CD4-positive, alpha-beta T cell treated with Interferon alpha-2 for 1 hour (primary cell): Measurements from ENCODE around the gene HIRA.
A peak's percentile ranks its signal among the peaks of the same experiment; 100 is the strongest.
"Not testable (repeated sequence)": the region's sequence is repeated elsewhere in the genome, so short reads cannot be mapped to it uniquely, and the experiment has no call there.

ENCODE experiments used
- DNase-seq, 2 donors: peaks; one replicate each; pipeline ENCODE4 v3.0.0-alpha.2; 2020 to 2022

The HIRA gene

GRCh38 chr22:19463491-19464469 is 32.2 kb upstream of the HIRA start:
- DNase-seq, result no peak

- DNase-seq, result no peak
Observed at GRCh38 chr22:19463008-19463407, 31.5 kb upstream of the HIRA start.

- no peak for DNase-seq
Observed at GRCh38 chr22:19461506-19461905, 30.0 kb upstream of the HIRA start.

GRCh38 chr22:19460036-19460435 is 28.5 kb upstream of the HIRA start:
- DNase-seq, result no peak

GRCh38 chr22:19457828-19458428 is 26.4 kb upstream of the HIRA start:
- DNase-seq, result no peak

DNA sequence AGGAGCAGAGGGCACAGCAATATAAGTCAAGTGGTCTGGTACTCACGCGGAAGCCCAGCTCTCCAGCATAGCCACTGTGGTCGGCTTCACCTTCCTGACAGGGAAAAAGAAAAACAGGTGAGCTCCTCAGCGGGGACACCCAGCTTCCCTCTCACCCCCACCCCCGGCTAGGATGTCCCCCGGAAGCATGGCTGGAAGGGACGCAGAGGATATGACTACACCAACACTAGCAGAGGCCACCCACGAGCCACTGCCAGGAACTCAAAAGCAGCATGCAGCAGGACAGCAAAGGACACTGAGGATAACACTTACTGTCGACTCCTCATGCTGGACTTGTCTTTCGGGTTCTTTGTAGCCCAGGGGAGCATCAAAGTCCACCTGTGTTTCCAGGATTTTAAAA is 25.0 kb upstream of the HIRA start:
- DNase-seq, result no peak

DNA sequence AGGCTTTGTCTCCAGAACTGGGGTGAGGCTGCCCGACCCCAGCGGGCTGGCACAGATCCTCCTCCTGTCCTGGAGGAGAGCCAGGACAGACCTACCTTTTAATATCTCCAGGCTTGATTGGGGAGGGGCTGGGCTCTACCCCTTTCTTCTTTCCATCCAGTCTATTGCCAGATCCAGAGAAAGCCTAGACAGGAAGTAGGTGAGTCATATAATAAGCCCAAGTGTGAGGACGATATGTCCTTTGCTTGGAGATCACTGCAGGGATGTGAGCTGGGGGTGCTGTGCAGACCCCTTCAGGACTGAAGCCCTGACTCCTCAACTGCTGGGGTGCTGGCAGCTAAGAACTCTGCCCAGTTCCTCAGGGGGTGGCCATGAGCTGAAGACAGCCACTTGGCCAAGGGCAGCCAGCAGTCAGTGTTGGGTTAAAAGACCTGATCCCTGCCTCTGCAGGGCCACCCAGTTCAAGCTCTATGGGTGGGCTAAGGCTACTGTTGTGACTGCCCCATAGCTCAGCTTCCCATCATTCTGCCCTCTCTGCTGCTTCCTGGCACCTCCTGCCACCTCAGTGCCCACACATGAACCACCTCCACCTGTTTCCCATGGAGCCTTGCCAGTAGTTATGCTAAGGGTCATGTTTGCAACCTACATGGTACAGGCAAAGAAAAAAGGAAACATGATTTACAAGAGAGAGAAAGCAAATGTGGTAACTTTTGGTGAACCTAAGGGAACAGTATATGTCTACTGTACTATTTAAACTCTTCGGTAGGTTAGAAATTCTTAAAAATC is 24.2 kb upstream of the HIRA start:
- DNase-seq, result no peak

GRCh38 chr22:19455033-19455432 is 23.5 kb upstream of the HIRA start:
- no peak for DNase-seq

DNA sequence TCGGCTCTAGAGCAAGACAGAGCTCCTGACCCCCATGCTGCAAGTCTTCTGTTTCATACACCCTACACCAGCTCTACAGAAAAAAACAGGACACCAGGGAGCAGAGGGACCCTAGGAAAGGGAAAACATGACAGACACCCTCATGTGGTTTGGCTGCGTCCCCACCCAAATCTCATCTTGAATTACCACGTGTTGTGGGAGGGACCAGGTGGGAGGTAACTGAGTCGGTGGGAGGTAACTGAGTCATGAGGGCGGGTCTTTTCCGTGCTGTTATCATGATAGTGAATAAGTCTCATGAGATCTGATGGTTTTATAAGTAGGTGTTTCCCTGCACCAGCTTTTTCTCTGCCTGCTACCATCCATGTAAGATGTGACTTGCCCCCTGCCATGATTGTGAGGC is 22.6 kb upstream of the HIRA start:
- DNase-seq, result no peak

GRCh38 chr22:19453718-19454117 is 22.2 kb upstream of the HIRA start:
- DNase-seq, result no peak

DNA sequence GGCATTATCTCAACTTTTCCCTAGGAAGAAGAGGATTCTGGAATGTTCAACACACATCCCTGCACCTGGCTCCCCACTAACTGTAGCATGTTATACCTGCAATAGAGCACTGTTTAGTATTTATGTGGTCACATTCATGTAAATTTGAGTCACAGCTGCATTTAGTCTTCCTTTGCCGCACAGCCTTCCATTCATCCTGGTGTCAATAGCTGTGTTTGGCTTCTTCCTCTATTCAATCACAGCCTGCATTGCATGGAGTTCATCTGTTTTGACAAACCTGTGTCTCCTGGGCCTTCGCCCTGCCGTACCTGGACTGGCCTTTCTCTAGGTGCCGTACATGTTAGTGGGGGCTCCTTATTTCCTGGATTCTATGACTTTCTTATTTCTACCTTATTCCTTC is 20.0 kb upstream of the HIRA start:
- DNase-seq, result no peak

- DNase-seq, result no peak
Observed at GRCh38 chr22:19450363-19451175, 19.0 kb upstream of the HIRA start.

- DNase-seq, result no peak
Observed at GRCh38 chr22:19449422-19449767, 17.9 kb upstream of the HIRA start.

DNA sequence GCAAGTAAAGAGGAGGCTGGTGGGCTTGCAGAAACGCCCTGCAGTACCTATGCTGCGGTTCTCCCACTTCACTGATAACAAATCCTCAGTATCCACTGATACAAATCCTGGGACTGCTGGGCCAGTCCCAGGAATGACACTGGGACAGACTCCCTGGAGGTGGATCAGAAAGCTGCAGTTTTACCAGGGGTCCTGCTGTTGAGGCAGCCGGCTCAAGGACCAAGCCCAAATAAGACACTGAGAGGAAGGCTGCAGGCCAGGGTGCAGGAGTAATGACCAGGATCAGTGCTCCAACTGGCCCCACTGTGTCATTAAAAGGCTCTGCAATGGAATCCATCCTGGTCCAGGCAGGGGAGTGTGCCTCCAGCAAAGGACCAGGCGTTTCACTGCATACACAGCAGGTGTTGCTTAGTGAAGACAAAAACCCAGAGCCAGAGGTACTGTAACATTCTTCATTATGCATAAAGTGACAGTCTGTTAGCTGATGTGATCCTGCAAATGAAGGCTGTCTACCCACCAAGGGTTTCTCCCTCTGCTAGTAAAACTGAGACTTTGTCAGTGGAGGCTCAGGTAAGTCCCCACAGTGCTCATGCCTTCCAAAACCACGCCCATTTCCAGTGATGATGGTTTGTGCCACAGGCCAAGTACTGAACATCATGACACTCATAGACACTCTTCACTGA is 17.3 kb upstream of the HIRA start:
- DNase-seq, result no peak

DNA sequence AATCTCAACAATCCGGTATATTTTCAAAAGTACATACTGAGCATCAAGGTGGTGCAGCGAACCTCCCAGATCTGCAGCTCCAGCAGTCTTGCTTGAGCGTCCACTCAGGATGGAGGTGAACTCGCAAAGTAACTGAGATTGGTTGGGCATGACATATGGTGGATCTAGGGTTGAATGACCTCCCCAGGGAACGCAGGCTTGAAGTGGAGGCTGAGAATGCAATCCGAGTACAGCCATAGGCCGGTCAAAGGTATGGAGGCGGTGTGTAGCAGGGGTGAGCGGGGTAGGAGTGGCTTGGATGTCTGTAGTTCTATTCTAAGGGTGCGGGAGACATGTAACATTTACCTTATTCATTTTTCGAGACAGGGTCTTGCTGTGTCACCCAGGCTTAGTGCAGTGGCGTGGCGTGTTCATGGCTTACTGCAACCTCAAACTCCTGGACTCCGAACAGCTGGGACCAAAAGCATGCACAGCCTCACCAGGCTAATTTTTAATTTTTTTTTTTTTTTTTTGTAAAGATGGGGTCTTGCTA is 16.6 kb upstream of the HIRA start:
- DNase-seq, result peak in 1 of 2 donors; percentile 39

DNA sequence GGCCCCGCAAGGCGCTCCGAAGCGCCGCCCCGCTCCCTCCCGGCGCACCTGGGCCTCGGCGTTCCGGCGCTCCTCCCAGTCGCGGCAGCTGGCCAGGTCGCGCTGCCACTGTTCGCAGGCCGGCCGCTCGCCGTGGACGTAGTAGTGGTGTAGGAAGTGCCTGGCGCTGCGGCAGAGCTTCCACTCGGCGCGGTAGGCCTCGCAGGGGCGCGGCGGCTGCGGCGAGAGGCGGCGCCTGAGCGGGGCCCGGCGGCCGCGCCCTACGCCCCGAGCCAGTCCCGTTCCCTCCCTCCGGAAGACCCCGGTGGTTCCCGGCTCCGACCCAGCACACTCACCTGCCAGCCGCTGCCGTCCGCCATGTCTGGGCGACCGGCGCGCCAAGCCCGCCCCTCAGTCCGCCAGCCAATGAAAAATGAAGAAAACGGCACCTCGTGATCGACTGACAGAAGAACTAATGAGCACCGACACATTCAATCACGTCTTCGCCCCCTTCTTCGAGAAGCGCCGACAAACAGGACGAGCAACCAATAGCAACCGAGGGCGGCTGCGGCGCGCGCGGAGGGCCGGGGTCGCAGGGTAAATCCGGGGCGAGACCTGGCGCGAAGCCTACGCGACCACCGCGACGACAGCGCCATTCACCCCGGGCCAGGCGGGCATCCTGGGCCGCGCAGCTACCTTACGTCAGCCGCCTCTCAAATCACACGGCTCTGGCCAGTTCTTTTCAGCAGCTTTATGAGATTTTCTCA is 16.0 kb upstream of the HIRA start, which contains the start of gene C22orf39:
Gene C22orf39, minus strand, starts transcription at position 382 of the 746 bp plus-strand sequence. Its CDS starts 23 bp downstream, at position 359.
- DNase-seq, result peak; percentile 90 to 95

DNA sequence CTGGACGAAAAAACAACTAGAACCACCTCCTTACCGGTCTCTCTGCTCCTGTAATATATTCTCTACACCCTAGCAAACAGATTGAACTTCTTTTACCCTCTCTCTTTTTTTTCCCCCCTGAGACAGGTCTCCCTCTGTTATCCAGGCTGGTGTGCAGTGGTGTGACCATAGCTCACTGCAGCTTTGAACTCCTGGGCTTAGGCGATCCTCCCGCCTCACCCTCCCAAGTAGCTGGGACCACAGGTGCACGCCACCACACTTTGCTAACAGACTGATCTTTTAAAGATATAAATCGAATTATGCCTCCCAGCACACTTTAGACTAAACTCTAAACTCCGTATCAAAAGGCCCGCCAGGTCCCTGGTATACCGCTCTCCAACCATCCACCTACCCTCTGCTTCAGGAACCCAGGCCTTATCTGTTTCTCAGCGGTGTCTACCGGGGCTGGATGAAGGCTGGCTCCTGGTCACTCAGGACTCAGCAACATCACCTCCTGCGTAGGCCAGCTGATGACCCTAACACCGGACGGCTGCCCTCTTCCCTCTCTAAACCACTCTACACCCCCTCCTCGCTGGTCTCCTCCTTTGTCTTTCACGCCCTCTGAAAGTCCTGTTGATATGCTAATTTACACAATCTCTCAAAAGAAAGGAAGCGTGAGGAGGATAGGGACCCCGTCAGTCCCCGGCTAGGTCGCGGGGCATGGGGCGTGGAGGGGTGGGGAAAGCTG is 15.2 kb upstream of the HIRA start:
- DNase-seq, result no peak

DNA sequence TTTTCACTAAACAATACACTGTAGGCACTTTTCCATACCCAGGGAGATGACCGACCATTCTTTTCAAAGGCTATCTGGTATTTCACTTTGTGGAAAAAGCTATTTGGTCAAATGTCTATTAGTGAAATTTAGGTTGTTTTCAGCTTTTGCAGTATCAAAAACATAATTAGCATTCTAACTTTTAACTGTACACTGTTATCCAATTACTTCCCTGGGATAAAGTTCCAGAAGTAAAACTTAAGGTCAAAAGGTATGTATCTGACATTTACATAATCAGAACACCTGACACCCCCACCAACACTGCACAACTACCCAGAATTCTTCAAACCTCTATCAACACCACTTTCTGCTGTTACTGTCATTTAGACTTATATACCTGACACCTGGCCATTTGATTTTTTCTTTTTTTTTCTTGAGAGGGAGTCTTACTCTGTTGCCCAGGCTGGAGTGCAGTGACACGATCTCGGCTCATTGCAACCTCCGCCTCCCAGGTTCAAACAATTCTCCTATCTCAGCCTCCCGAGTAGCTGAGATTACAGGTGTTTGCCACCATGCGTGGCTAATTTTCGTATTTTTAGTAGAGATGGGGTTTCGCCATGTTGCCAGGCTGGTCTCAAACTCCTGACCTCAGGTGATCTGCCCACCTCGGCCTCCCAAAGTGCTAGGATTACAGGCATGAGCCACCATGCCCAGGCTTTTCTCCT is 13.9 kb upstream of the HIRA start:
- not testable (repeated sequence) for DNase-seq

GRCh38 chr22:19443544-19444211 is 12.1 kb upstream of the HIRA start:
- no peak for DNase-seq
